Hepatocyte (in vitro differentiated cells): ENCODE measurements around the gene KRT36.

Source experiments
- CTCF ChIP-seq: fragments of 200-600 bp; sonication (generic); IDR thresholded peaks from 2 replicates; pipeline ENCODE4 v1.5.1; 2016; ENCODE audit warnings: antibody characterized with exemption, mild to moderate bottlenecking; ENCODE audit not compliant: poor library complexity
- EZH2phosphoT487 ChIP-seq: fragments of 200-600 bp; sonication (generic); IDR thresholded peaks from one replicate; pipeline ENCODE4 v1.6.1; 2018; ENCODE audit warnings: antibody characterized with exemption, mild to moderate bottlenecking, low read depth, moderate library complexity; ENCODE audit not compliant: unreplicated experiment, severe bottlenecking

GRCh38 chr17:41455236-41455635, 34.5 kb downstream of the KRT36 start:
- TF ChIP-seq CTCF (no peak), EZH2phosphoT487 (no peak)
